ENCODE data around the gene UMOD.

The UMOD gene

DNA sequence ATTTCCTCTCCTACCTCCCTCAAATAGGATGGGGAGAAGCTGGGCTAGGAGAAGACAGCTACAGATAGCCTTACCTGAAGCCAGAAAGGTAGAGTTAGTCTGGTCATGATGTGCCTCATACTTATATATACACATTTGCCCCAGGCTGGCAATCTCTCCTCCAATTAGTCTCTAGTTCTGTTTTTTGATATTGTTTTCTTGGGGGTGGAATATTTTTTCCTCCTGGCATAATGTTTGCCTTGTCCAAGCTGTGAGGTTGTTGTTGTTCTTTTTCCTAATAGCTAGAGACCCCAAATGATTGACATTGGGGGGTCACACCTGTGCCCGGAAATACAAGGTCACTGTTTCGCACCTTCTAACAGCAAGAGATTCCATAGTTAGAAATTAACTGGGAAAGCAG, at the start of gene UMOD:
UMOD (minus strand) TSS at position 101 of the 400 bp plus-strand sequence. CDS start 1,978 bp downstream, outside the sequence.
- FAIRE-seq (no peak), DNase-seq (ENCODE audit: insufficient read length, low spot score) (no peak)
- TF ChIP-seq POLR2A (IDR thresholded peaks at IDR 0.05; ENCODE audit: low read depth, low read length) = no peak

DNA sequence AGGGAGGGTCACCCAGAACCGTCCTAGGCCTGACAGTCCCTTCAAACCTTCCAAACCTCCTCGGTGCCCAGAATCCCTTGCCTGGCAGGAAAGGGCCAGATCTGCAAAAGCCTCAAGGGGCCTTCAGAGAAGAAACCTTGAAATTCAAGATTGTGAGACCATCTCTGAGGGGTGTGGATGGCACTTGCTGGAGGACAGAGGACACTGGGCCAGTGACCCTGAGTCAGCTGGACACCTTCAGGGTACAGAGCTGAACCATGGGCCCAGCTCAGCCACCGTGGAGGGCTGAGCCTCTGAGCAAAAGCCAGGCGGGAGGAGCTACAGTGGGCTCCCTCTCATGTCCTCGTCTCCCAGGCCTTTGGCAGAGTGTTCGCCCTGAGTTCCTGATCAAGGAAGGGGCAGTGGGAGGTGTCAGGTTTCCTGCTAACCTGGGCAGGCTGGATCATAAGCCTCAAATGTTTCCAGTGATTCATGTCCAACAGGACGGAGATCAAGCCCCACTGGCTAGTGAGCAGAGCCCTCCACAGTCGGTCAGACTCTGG, 49.0 kb upstream of the UMOD start:
- DNase-seq (ENCODE audit: insufficient read length, low spot score) = no peak
- no peak for FAIRE-seq
- no peak for TF ChIP-seq POLR2A (IDR thresholded peaks at IDR 0.05; ENCODE audit: low read depth, low read length)

DNA sequence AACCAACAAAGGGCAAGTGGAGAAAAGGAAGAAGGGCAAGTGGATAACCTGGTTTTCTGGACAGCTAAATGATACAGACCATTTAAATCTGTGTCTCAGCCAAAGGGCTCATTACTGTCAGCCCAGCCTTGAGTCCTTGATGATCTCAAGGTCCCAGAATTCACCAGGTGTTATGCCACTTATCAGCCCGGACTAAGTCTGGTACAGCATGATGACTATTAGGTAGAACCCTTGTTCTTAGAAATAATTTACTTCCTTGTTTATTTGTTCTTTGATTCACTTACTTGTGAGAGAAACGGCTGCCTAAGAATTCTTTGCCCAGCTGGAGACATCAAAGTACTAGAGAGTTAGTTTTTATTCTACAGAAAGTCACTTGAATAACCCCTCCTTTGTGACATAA, 48.6 kb upstream of the UMOD start:
- FAIRE-seq (no peak), DNase-seq (ENCODE audit: insufficient read length, low spot score) (no peak)
- TF ChIP-seq POLR2A (IDR thresholded peaks at IDR 0.05; ENCODE audit: low read depth, low read length) = no peak

DNA sequence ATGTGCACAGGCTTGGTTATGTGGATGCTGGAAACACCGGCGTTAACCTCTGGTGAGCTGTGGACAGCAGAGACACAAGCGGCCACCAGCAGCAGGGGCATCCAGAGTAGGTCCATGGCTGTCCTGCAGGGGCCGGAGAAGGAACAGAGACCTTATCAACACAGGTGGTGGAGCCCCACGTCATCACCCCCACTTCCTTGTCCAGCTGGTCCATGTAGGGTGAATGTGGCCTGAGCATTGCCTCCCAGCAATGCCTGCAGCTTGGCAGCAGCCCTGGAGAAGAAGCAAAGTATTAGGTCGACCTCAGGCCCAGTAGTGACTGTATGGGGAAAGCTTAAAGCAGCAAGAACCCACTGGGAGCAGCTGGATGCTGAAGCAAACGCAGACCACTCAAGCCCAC, 46.7 kb upstream of the UMOD start:
- FAIRE-seq = no peak
- DNase-seq (ENCODE audit: insufficient read length, low spot score) = no peak
- no peak for TF ChIP-seq POLR2A (IDR thresholded peaks at IDR 0.05; ENCODE audit: low read depth, low read length)

DNA sequence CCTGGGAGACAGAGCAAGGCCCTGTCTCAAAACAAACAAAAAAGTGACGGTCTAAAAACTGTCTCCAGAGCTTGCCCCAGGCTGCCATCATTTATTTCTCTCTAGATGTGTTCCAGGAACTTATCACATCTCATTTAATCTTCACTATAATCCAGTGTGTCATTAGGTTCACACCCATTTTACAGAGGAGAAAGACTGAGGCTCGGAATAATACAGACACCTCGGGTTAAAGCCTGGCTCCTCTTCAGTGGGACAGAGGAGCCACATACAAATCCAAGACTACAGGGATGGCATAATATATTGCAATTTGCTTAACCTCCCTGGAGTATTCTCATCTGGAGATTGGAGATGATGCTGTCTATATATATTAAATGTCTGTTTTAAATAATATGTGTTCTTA, 46.1 kb upstream of the UMOD start:
- no peak for DNase-seq (ENCODE audit: insufficient read length, low spot score)
- no peak for TF ChIP-seq POLR2A (IDR thresholded peaks at IDR 0.05; ENCODE audit: low read depth, low read length)
- FAIRE-seq = no peak

DNA sequence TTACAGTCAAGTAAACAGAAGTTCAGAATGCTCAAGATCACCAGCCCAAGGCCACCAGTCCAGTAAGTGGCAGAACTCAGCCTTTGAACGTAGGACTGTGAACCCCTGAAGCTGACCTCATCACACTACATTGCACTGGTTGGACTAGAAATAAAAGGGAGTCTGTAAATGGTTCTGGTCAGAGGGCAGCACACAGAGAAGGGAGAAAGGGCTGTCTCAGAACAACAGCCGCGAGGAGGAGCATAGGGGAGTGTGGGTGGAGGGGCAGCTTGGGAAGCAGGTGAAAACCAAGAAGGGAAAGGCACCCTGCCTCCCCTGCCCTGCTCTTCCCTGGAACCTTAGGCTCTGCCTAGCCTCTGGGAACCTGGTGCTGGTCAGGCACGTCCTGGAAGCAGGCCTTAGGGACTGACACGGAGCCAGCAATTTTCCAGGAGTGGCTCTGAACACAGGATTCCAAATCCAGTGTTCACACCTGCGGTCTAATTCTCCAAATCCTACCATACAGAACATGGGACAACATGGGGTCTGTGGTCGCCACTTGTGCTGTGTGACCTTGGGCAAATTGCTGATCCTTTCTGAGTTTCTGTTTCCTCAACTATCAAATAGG, 45.1 kb upstream of the UMOD start:
- FAIRE-seq (no peak), DNase-seq (ENCODE audit: insufficient read length, low spot score) (no peak)
- no peak for TF ChIP-seq POLR2A (IDR thresholded peaks at IDR 0.05; ENCODE audit: low read depth, low read length)

DNA sequence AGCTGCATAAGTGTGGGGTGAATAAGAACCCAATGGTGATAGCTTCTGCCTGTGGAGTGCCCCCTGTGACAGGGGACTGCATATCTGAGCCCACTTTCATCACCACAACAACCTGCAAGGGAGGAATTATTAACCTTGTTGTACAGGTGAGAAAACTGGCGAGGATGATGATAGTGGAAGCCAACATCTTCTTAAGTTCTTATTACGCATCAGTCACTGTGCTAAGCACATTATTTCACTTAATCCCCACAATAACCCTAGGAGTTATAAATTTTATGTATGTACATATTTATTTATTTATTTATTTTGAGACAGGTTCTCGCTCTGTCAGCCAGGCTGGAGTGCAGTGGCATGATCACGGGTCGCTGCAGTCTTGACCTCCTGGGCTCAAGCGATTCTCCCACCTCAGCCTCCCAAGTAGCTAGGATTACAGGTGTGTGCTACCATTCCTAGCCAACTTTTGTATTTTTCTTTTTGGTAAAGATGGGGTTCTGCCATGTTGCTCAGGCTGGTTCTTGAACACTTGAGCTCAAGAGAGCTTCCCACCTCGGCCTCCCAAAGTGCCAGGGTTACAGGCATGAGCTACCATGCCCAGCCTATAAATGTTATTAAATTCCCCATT, 44.4 kb upstream of the UMOD start:
- FAIRE-seq (no peak), DNase-seq (ENCODE audit: insufficient read length, low spot score) (no peak)
- TF ChIP-seq POLR2A (IDR thresholded peaks at IDR 0.05; ENCODE audit: low read depth, low read length) = no peak

DNA sequence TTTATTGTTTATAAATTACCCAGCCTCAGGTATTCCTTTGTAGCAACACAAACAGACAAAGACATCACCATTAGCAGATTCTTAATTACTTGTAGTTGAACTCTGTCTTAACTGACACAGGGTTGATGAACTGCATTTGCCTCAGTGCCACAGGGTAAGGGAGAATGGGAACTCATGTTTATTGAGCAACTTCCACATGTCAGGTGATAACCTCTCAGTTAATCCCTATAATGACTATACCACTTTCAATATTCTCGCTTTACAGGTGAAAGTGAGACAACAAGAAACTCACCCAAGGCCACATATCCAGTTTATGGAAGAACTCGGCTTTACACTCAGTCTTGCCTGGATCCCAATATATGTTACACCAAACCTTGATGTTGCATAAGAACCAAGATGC, 43.4 kb upstream of the UMOD start:
- no peak for FAIRE-seq
- no peak for TF ChIP-seq POLR2A (IDR thresholded peaks at IDR 0.05; ENCODE audit: low read depth, low read length)
- no peak for DNase-seq (ENCODE audit: insufficient read length, low spot score)

DNA sequence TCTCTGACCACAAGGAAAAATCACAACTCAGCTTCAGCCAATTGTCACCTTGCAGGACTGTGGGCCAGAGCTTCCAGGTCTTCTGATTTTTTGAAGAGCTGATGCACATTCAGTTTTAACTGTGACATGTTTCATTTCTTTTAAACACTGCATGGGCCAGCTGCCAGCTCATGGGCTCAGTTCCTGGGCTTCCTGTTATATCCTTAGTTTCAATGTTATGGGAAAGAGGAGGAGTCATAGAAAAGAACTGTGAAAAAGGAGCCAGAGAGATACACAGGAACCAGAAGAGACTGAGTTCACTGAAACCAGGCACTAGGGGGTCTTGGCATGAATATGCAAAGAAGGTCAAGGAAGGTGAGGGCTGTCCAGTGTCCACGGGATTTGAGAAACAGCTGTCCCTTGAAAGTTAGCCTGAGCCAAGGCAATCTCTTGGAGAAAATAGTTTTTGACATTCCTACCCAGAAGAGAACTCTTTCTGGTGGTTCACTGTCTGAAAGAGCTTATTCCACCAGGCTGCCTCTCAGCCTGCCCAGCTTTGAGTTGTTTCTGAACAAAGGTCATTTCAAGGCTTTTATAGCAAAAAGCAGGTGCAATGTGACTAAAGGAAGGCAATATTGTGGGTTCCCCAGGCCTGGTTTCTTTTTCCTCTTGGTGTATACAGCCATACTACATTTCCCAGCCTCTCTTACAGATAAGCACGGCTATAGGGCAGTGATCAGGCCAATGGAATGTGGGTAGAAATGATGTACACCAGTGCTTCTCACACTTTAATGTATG, 41.5 kb upstream of the UMOD start:
- no peak for TF ChIP-seq POLR2A (IDR thresholded peaks at IDR 0.05; ENCODE audit: low read depth, low read length)
- FAIRE-seq = no peak

DNA sequence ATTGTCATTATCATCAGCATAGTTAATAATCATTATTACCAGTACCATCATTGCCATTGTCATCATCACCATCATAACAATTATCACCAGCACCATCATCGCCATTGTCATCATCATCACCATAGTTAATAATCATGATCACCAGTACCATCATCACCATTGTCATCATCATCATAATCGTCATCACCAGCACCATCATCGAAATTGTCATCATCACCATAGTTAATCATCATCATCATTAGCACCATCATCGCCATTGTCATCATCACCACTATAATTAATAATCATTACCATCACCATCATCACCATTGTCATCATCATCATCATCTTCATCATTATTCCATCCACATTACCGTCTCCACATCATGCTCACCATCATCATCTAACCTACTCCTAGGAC, 38.5 kb upstream of the UMOD start:
- FAIRE-seq (no peak), DNase-seq (ENCODE audit: insufficient read length, low spot score) (no peak)
- TF ChIP-seq POLR2A (IDR thresholded peaks at IDR 0.05; ENCODE audit: low read depth, low read length) = no peak

More for the DNA sequence above, 41.5 kb upstream of the UMOD start:
- no peak for DNase-seq (ENCODE audit: insufficient read length, low spot score)

DNA sequence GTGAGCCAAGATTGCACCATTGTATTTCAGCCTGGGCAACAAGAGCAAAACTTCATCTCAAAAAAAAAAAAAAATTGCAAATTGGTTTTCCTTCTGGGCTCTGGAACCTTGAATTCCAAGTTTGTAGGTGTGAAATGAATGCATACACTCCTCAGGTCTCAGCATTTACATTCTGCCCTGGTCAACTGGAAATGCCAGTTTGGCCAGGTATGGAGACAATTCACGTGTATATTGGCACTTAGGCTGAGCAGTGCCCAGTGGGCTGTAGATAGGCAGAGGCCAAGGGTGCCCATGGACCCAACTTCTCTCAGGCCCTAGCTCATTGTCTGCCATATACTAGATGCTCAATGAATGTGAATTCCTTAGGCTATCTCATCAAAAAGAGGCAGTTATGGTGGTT, 36.3 kb upstream of the UMOD start:
- FAIRE-seq = no peak
- TF ChIP-seq POLR2A (IDR thresholded peaks at IDR 0.05; ENCODE audit: low read depth, low read length) = no peak
- no peak for DNase-seq (ENCODE audit: insufficient read length, low spot score)

DNA sequence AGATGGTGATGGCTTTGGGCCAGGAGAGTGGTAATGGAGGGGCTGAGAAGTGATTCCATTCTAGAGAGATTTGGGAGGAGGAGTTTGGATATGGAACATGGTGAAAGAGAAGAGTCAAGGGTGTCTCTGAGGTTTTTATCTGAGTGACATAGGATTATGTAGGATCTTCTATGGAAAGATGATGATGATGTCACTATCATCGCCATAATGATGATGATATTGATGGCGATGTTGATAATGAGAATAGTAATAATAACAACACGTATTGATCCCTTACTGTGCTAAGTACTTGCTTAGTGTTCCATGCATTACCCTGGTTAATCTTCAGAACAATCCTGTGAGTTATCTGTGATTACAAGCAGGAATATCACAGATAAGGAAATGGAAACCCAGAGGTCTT, 35.5 kb upstream of the UMOD start:
- no peak for TF ChIP-seq POLR2A (IDR thresholded peaks at IDR 0.05; ENCODE audit: low read depth, low read length)
- no peak for FAIRE-seq

DNA sequence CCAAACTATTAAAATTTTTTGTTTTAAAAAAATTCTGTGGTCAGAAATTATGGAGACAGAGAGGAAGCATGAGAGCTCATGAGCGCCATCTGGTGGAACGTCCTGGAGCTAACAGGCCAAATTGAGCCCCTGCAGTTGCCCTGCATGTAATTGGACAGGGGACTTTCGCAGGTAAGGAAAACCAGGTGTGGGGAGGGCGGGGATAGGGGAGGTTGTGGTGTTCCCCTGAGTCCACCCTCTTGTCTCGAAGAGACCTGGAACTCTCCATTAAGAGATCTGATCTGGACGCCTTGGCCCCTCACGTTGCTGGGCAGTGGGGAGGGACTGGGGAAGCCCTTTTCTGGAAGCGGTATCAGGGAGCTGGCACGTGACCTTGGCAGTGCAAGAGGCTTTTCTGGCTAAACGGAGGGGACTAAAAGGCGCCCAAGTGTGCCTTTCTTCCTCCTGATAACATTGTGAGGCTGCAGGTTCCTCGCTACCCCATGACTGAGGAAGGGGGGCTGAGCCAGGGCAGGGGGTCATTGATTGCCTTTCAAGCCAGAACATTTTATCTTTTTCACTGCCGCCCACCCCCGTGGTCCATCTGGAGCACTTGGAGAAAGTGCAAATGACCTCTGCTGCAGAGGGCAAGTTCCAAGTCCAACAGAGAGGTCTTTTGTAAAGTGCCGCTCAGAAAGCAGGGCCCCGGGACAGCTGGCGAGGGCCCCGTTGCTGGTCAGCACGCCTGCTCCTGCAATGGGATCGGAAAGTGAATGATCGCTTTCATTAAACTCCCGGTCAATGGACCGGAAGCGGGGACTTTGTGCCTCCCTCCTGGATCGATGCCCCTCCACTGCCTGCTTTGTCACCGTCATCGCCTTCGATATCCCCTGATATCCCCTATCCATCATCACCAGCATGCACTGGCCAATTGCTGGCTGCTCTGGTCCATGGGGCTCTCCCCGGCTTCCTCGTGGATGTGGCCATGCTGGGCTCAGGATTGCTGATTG, 33.6 kb upstream of the UMOD start:
- FAIRE-seq (no peak), DNase-seq (ENCODE audit: insufficient read length, low spot score) (peak; percentile 28)
- no peak for TF ChIP-seq POLR2A (IDR thresholded peaks at IDR 0.05; ENCODE audit: low read depth, low read length)

More for the DNA sequence above, 35.5 kb upstream of the UMOD start:
- no peak for DNase-seq (ENCODE audit: insufficient read length, low spot score)

Data from H54 (cell line).